ENCODE measurements around the gene ZNF32.

ZNF32 gene, protein sequence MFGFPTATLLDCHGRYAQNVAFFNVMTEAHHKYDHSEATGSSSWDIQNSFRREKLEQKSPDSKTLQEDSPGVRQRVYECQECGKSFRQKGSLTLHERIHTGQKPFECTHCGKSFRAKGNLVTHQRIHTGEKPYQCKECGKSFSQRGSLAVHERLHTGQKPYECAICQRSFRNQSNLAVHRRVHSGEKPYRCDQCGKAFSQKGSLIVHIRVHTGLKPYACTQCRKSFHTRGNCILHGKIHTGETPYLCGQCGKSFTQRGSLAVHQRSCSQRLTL

GRCh38 chr10:43648398-43649184 lies at the start of gene ZNF32:
Gene ZNF32 (minus strand): TSS chr10:43648881. CDS start chr10:43646133, 2,748 bp downstream.
- DNase-seq, result peak; percentile 86

DNA sequence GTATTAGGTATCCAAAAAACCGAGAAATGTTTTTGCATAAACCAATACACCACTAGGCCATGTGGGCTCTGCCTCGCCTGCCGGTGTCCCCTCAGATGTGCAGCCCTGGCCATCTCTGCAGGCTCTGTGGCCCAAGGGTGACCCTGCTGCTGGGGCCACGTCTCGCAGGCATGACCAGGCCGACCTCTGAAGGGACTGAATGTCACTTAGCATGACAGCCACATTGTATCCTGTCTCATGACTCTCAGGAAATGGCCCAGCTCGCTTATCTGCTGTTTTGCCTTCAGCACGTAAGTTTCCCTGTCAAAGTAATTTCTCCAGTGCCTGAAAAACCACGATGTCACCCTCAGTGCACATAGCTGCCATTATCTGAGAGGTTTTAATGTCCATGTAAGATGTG lies 49.5 kb upstream of the ZNF32 start:
- DNase-seq, result no peak

DNA sequence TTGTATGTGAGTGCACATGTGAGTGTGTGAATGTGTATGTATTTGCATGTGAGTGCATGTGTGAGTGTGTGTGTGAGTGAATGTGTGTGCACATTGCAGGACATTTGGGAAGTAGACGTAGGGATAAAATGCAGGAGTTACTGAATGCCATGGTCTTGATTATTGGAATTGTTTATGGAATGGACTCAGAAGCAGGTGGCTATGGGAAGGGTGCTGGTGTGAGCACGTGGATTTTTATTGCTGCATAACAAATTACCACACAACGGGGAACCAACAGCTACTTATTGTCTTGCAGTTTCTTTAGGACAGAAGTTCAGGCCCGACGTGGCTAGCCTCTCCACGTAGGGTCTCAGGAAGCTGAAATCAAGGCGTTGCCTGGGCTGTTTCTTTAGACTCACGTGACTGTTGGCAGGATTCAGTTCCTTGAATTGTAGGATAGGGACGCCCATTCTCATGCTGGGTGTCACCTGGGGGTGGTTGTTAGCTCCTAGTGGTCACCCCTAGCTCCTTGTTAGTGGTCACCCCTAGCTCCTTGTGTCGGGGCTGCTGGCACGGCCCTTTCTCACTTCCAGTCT lies 48.3 kb upstream of the ZNF32 start:
- DNase-seq, result no peak

GRCh38 chr10:43695730-43696129 lies 47.0 kb upstream of the ZNF32 start:
- DNase-seq, result no peak

DNA sequence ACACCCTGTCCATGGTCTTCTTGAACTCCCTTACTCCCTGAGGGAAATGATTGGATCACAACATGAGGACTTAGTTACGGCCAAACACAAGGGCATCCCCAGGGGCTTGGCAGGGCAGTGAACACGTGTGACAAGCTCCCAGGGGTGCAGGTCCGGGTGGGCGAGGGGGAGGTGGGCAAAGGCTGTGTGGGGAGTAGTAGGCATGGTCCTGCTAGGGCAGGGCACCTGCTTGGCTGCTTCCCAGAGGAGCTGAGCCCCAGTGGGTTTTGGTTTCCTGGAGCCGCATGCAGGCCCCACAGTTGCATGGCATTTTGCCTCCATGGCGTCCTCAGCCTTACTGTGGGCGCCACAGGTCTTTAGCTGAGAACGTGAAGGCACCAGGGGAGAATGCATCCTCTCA lies 46.6 kb upstream of the ZNF32 start:
- no peak for DNase-seq

DNA sequence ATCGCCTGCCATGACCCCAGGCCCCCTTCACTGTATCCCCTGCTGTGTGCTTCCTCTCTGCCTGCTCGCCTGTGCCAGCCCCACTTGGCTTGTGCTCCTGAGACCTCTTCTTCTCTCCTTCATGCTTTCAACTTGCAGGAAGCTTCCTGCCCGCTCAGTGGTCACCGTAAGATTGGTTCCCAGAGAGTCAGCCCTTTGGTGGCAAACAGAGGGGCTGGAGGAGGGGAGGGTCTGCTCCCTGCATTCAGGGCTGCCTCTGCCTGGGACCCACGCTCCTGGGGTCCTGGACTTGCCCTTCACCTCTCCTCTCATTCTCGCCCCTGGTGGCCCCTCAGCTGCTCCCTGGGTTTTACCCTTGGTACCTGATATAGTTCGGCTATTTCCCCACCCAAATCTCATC lies 45.8 kb upstream of the ZNF32 start:
- no peak for DNase-seq

DNA sequence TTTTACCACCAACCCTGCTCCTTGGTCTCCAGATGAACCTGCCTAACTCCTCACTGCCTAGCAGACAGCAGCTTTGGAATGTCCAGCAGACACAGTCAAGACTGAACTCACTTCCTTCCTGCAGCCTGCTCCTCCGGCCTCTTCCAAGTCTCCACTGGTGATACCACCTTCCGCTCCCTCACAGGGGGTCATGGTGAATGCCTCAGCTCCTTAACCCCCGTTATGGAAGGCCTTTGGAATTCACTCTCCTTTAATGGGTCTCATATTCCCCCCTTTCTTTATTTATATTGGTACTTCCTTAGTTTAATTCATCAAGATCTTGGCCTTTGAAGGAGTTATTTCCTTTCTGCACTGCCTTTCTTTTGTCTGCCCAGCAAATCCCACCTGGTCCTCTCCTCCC lies 44.9 kb upstream of the ZNF32 start:
- DNase-seq, result no peak

DNA sequence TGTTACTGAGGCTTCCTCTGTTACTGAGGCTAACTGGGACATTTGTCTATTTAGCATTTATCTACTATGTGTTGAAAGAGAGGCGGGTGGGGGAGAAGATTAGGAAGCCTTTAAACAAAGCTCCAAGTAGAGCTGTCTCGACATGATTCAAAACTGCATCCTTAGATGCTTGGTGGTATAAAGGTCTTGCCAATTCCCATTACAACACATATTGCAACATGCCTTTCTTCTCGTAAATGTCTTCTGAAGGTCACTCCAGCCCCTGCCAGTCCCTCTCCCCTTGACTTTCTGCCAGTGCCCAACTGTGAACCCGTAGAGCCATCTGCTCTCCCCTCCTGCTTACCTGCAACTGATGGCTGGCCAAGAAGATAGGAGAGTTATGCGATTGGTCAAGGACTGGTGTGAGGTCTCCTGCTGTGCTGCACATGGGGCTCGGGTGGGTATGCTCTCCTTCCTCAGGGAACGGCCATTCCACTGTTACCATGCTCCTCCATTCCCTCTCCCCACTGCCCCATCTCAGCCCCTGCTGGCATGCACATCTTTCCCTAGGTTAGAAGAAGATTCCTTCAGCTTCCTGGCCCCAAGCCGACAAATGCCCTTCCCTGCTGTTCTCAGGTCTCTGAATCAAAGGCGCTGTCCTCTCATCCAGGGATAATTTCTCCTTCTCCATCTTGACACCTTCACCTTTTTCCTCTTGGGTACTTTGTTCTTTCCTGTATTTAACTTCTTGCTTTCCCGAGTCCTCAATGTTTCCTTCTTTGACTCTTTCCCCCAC lies 43.6 kb upstream of the ZNF32 start:
- DNase-seq, result no peak

DNA sequence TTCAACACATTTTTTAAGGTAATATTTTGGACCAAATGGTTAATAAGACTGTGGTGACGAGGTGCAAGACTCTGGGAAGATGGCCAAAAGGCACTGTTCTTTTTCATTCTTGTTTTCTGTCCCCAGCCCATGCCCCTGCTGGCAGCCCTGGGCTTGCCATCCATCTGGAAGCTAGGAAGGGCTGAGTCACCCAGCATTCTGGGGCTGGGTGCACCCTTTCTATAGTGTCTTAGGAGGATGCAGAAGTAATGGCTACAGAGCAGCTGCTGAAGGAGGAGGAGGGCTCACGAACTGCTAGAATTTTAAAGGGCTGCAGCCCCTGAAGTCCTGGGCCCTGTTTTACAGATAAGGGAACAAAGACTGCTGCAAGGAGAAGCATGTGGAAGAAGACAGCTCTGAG lies 42.8 kb upstream of the ZNF32 start:
- no peak for DNase-seq

GRCh38 chr10:43689955-43690771 lies 41.5 kb upstream of the ZNF32 start:
- peak; percentile 86 for DNase-seq

DNA sequence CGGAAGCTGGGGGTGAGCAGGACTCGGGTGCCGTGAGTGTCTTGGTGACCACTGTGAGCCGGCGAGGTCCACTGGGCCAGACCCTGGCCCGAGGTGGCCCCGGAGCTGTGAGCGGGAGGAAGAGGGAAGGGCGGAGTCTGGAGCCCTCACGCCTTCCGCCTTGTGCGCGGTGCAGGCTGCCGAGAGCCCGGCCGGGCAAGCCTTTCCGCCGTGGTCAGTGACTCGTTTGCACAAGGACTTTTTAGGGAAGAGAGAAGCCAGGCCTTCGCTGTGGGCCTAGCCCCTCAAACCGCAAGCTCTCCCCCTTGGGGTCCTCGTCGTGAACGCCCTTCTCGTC lies 40.9 kb upstream of the ZNF32 start:
- DNase-seq, result peak; percentile 26

- DNase-seq, result no peak
Observed at GRCh38 chr10:43689007-43689491, 40.4 kb upstream of the ZNF32 start.

DNA sequence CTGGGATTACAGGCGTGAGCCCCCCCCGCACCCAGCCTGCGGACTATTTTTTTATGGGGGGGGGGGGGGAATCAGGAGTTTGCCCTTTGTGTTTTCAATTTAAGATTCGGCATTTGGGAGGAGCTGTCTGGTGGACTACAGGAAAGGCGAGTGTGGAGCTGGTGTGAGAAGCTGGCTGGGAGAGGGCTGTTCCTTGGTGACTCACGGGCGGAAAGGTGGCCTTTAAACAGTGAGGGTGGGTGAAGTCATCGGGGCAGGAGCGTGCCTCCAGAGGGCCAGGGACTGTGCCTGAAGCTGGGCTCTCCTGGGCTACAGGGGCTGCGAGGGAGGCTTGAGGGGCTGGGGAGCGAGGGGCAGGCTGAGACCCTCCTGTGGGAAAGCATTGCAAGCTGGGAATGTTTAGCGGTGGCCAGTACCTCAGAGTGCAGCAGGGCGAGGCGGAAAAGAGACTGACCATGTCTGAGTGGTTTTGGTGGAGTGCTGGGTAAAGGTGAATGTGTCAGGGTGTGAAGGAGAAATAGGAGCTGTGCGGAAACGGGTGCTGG lies 39.7 kb upstream of the ZNF32 start:
- DNase-seq, result no peak

- DNase-seq, result no peak
Observed at GRCh38 chr10:43687373-43687772, 38.7 kb upstream of the ZNF32 start.

DNA sequence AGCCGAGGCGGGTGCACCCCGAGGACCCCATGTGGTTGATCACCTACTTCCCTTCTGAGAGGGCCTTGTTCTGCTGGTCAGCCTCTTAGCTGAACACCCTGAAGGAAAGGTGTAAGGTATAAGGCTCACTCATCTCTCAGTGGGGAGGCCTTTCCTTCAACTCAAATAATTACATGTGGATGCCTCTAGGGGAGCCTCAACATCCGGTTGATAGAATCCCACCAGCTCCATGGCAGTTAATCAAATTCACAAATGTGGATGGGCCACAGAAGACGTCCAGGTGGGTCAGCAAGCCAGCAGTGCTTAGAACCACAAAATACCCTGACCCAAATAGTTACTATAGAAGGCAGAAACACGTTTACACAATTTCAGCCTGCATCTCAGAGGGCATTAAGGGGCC lies 37.7 kb upstream of the ZNF32 start:
- no peak for DNase-seq

DNA sequence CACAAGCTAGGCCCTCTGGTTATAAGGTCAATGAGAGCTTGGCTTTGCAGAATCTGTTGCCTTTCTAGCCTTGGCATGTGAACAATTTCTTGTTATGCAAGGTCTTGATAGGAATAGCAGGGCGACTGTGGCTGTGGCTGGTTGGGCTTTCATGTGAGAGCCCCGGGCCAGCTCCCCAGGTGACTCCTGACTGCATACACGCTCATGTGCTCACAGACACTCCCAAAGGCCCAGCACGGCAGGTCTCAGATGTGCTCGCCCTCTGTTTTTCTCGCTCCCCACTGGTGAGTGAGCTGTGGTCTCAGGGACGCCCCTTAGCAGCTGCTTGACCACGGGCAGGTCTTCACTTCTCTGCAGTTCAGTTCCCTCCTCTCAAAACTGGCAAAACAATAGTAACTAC lies 37.1 kb upstream of the ZNF32 start:
- no peak for DNase-seq

- no peak for DNase-seq
Observed at GRCh38 chr10:43684292-43684559, 35.5 kb upstream of the ZNF32 start.

DNA sequence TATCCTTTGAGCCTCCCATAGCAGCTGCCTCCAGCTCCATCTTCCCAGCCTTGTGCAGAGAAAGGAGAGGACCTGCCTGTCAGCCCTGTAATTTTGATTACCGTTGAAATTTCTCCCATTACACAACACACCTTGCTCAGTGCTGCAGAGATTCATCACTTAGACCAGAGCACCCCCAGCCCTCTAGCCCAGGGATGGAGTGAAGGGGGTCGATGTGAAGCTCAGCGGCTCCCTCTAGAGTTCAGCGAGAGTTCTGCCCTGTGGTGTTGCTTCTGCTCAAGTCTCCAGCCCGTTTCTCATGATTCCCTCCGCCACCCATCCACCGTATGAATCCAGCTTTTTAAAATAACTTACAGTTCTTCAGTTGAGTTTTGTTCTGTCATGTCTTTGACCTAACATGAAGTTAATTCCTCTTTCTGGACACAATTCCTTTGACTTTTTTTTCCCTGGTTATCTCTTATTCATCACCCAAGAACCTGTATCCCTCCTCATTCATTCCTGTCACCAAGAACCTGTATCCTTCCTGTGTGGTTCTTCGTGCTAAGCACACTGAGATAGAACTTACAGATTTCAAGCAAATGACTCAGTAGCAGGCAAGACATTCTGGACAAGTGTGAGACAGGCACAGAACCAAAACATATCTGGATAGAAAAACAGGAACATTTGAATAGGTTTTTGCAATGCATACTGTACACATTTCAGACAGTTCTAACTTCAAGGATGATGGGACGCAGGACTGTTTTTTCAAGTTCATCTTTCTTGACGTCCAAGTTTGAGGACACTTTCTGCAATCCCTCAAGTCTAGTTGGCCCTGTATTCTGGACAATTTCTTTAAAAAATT lies 35.0 kb upstream of the ZNF32 start:
- peak; percentile 12 for DNase-seq

GRCh38 chr10:43682956-43683355 lies 34.3 kb upstream of the ZNF32 start:
- no peak for DNase-seq

DNA sequence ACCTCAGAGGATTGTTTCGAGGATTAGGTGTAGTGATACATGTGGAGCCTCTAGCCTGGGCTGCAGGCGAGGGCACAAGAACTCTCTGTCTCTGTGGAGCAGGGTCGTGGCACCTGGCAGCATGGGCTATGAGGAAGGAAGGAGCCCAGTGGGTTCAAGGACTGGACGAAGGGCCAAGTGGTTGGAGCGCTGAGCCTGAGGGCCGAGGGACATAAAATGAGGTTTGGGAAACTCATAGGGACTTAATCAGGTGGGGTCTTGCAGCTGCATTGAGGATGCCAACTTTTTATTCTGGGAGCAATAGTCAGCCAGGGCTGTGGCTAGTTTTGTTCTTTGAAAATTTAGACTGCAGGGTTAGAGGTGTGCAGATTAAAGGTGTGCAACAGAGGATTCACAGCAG lies 33.0 kb upstream of the ZNF32 start:
- DNase-seq, result no peak

DNA sequence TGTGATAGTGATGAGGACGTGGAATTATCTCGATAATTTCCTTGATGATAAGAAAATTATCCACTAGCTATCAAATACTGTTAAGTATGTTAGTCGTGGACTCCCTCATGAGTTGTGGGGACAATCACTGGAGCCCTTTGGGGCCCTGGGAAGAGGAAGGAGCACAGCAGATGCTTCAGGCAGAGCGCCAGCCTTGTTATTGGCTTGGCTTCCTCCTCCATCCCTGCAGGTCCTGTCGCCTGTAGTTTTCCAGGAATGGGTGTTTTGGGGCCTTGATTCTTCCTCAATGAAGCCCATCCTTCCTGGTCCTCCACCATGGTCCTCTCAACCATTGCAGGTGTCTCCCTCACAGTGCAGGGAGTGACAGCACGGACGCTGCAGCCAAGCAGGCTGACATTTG lies 32.5 kb upstream of the ZNF32 start:
- no peak for DNase-seq

GRCh38 chr10:43680035-43680434 lies 31.4 kb upstream of the ZNF32 start:
- no peak for DNase-seq
